HCT116 (cell line): ENCODE results near the gene CRTC3. TPM values are rescaled to one million over a fixed set of nuclear protein-coding genes. Genes with fewer than 3 reads are reported as not detected.

Source experiments
- ATAC-seq: fragments of 200-7000 bp; cut with Tn5 transposase; 2 replicates; pipeline ENCODE4 v1.9.1; 2020; ENCODE audit warnings: mild to moderate bottlenecking, moderate library complexity
- Bru-seq: library from RNA; stranded (reverse); fragments of 400-500 nt; gene quantifications from one replicate; lab custom pipeline; 2021; lab: Mats Ljungman, UMichigan
- BruChase-seq, 2 experiments: library from RNA; stranded (reverse); fragments of 400-500 nt; gene quantifications; one replicate each; lab custom pipeline; 2021; lab: Mats Ljungman, UMichigan
- BruUV-seq: library from RNA; stranded (reverse); fragments of 400-500 nt; replicated peaks from 2 replicates; lab custom pipeline; 2021; lab: Mats Ljungman, UMichigan
- CTCF ChIA-PET: fragments of 300-600 bp; sonication (Branson Sonifier 250); formaldehyde crosslinking; loops from one replicate; lab custom pipeline; 2021; ENCODE audit warnings: antibody characterized with exemption; lab: Charles Lee
- POLR2A ChIA-PET: fragments of 300-600, 350-600 bp; sonication (Branson Sonifier 250); formaldehyde crosslinking; loops from one replicate; lab custom pipeline; 2021; ENCODE audit warnings: antibody characterized with exemption; lab: Charles Lee
- RAD21 ChIA-PET, 2 experiments: fragments of 300-600 bp; sonication (Branson Sonifier 250); formaldehyde crosslinking; loops; one replicate each; lab custom pipeline; 2023; ENCODE audit warnings: low total read pairs in 2 of 2; ENCODE audit not compliant: uncharacterized antibody in 2 of 2, unreplicated experiment in 2 of 2, low non-redundant PET in 1 of 2; lab: Charles Lee
- DNase-seq: peaks from one replicate; pipeline ENCODE4 v3.0.0-alpha.2; 2010; ENCODE audit warnings: low read depth, low spot score
- H2AFZ ChIP-seq: fragments of 200-600 bp; shearing (Covaris generic), sonication (generic); 2 replicates; pipeline ENCODE4 v1.6.1; 2017; ENCODE audit warnings: low read depth, mixed run types, mixed read lengths, antibody characterized with exemption, low read length; ENCODE audit not compliant: poor library complexity, severe bottlenecking
- H3K27ac ChIP-seq: 2 replicates; pipeline ENCODE4 v1.5.1; 2012; ENCODE audit warnings: low read depth, low read length
- H3K27me3 ChIP-seq: fragments of 200-600 bp; sonication (generic); 2 replicates; pipeline ENCODE4 v1.6.1; 2016; ENCODE audit warnings: mixed run types, low read length, mixed read lengths; ENCODE audit not compliant: insufficient read depth
- H3K36me3 ChIP-seq, 2 experiments: fragments of 200-500 bp in 1 of 2; fragments of 200-600 bp in 1 of 2; sonication (Bioruptor generic) in 1 of 2; sonication (generic) in 1 of 2; 2 replicates each; pipeline versions ENCODE4 v1.5.1 to v1.6.1; 2014 to 2016; ENCODE audit warnings: low read length in 2 of 2, inconsistent platforms in 1 of 2, mixed read lengths in 1 of 2, mixed run types in 1 of 2; ENCODE audit not compliant: insufficient read depth in 2 of 2, control insufficient read depth in 1 of 2
- H3K4me1 ChIP-seq, 2 experiments: fragments of 200-600 bp in 1 of 2; sonication (generic) in 1 of 2; 2 replicates each; pipeline versions ENCODE4 v1.5.1 to v1.6.1; 2012 to 2017; ENCODE audit warnings: low read length in 2 of 2, inconsistent platforms in 1 of 2, mild to moderate bottlenecking in 1 of 2, mixed read lengths in 1 of 2, mixed run types in 1 of 2, moderate library complexity in 1 of 2; ENCODE audit not compliant: insufficient read depth in 2 of 2, control insufficient read depth in 1 of 2
- H3K4me2 ChIP-seq: fragments of 200-600 bp; sonication (generic); 2 replicates; pipeline ENCODE4 v1.6.1; 2017; ENCODE audit warnings: mixed run types, low read length, mixed read lengths
- H3K4me3 ChIP-seq, 2 experiments: fragments of 200-600 bp in 1 of 2; sonication (generic) in 1 of 2; replicated peaks in 1 of 2; 2 replicates each; pipeline ENCODE4 v1.5.1; 2011 to 2016; ENCODE audit warnings: low read length in 2 of 2, control low read depth in 1 of 2, low read depth in 1 of 2, mild to moderate bottlenecking in 1 of 2, mixed read lengths in 1 of 2, mixed run types in 1 of 2
- H3K79me2 ChIP-seq: fragments of 200-600 bp; sonication (generic); 2 replicates; pipeline ENCODE4 v1.6.1; 2017; ENCODE audit warnings: mild to moderate bottlenecking, mixed run types, low read length, moderate library complexity, mixed read lengths; ENCODE audit not compliant: insufficient read depth
- H3K9ac ChIP-seq: fragments of 200-600 bp; sonication (generic); 2 replicates; pipeline ENCODE4 v1.6.1; 2016; ENCODE audit warnings: low read length, mixed read lengths
- H3K9me2 ChIP-seq: fragments of 200-600 bp; sonication (generic), shearing (Covaris generic); 2 replicates; pipeline ENCODE4 v1.6.1; 2017; ENCODE audit warnings: mixed run types, mild to moderate bottlenecking, moderate library complexity; ENCODE audit not compliant: insufficient read depth
- H3K9me3 ChIP-seq, 2 experiments: fragments of 200-500 bp in 1 of 2; fragments of 200-600 bp in 1 of 2; sonication (Bioruptor generic) in 1 of 2; sonication (generic) in 1 of 2; 2 replicates each; pipeline ENCODE4 v1.6.1; 2014 to 2017; ENCODE audit warnings: low read length in 2 of 2, mixed read lengths in 2 of 2, inconsistent platforms in 1 of 2, low read depth in 1 of 2, mild to moderate bottlenecking in 1 of 2, mixed run types in 1 of 2, moderate library complexity in 1 of 2; ENCODE audit not compliant: control insufficient read depth in 1 of 2, insufficient read depth in 1 of 2
- H4K20me1 ChIP-seq: fragments of 200-600 bp; sonication (generic), shearing (Covaris generic); 2 replicates; pipeline ENCODE4 v1.6.1; 2017; ENCODE audit warnings: mixed run types, mild to moderate bottlenecking, moderate library complexity; ENCODE audit not compliant: insufficient read depth
- CBX3 ChIP-seq: IDR thresholded peaks from 2 replicates; pipeline ENCODE4 v1.6.1; 2012; ENCODE audit warnings: low read depth
- POLR2AphosphoS5 ChIP-seq: IDR thresholded peaks from 2 replicates; pipeline ENCODE4 v1.6.1; 2011; ENCODE audit warnings: mild to moderate bottlenecking, low read depth, low read length, moderate library complexity
- SP1 ChIP-seq: IDR thresholded peaks from 2 replicates; pipeline ENCODE4 v1.6.1; 2012; ENCODE audit warnings: low read depth
- ZFX ChIP-seq: fragments of 450-650 bp; IDR thresholded peaks from 2 replicates; pipeline ENCODE4 v1.6.1; 2017
- intact Hi-C: fragments of 100-400 bp; cut with micrococcal nuclease; formaldehyde crosslinking; loops from 2 replicates; pipeline ENCODE4 v1.10.0; 2022
- long read RNA-seq: library from polyadenylated mRNA; unstranded; transcript quantifications from one replicate; pipeline ENCODE4 v2.0.0, GENCODE V29; 2021; ENCODE audit not compliant: unreplicated experiment
- polyA plus RNA-seq: library from polyadenylated mRNA; unstranded; fragments of >200 nt; gene quantifications from 2 replicates; pipeline ENCODE4 v1.2.1, GENCODE V29; 2012; ENCODE audit warnings: missing spikeins
- total RNA-seq: library from RNA; stranded (reverse); gene quantifications from one replicate; pipeline ENCODE4 v1.2.1, GENCODE V29; 2021; ENCODE audit not compliant: unreplicated experiment

CRTC3 gene, protein sequence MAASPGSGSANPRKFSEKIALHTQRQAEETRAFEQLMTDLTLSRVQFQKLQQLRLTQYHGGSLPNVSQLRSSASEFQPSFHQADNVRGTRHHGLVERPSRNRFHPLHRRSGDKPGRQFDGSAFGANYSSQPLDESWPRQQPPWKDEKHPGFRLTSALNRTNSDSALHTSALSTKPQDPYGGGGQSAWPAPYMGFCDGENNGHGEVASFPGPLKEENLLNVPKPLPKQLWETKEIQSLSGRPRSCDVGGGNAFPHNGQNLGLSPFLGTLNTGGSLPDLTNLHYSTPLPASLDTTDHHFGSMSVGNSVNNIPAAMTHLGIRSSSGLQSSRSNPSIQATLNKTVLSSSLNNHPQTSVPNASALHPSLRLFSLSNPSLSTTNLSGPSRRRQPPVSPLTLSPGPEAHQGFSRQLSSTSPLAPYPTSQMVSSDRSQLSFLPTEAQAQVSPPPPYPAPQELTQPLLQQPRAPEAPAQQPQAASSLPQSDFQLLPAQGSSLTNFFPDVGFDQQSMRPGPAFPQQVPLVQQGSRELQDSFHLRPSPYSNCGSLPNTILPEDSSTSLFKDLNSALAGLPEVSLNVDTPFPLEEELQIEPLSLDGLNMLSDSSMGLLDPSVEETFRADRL
- total RNA-seq (20.7 TPM), Bru-seq, nascent RNA (percentile 72 among the genes with signal in this experiment), BruChase-seq, experiment 1, labeled RNA remaining after a 6-hour chase (percentile 70 among the genes with signal in this experiment), BruChase-seq, experiment 2, labeled RNA remaining after a 2-hour chase (percentile 72 among the genes with signal in this experiment)
- polyA plus RNA-seq = 13.8 and 15.2 TPM in 2 replicates
- long read RNA-seq, partial matches to known transcripts = 8 of 24 reads
- long read RNA-seq, other reads (novel, unspliced or antisense) = 16 of 24 reads

DNA sequence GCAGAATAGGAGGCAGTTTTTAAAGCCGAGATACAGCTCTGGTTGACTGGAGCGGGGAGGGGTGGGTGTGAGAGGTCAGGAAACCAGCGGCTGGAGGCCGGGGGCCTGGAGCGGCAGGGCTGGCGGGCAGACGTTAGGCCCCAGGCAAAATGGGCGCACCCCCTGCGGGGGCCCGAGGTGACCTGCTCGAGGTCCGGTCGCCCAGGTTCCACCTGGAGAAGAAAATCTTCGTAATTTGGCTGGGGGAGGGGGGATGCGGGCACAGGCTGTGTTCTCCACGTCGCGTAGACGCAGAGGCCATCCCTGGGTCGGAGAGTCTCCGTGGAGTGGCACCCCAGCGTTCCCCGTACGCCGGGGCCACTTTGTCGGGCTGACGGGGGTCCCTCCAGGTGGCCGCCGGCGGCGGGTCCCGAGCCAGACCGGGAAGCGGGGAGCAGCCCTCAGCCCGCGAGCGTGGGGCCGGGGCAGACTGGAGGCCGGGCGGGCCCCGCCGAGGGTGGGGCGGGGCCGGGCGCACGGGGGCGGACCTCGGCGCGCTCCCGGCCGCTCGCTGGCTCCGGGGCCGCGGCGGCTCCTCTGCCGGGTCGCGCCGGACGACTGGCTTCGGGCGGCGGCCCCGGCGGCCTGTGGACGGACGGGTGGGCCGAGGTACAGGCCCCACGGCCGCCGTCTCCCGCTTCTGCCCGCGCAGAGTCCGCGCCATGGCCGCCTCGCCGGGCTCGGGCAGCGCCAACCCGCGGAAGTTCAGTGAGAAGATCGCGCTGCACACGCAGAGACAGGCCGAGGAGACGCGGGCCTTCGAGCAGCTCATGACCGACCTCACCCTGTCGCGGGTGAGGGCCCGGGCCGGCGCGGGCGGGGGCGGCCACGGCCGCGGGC, at the start of gene CRTC3:
Gene CRTC3 (plus strand): TSS at position 553 of the 879 bp plus-strand sequence. CDS start 149 bp downstream, at position 702.
- H3K9me3 ChIP-seq = no peaks in the 10 kb centered on the region
- H3K4me2 ChIP-seq = peak within 1 kb of the TSS; percentile 79
- peaks cover 36% of the 10 kb centered on the region for H3K79me2 ChIP-seq
- TF ChIP-seq CBX3 (0 out of 2 replicates have a peak, but pooled peaks have one; percentile 15), POLR2AphosphoS5 (peak; percentile 73), SP1 (no peak), ZFX (peak; percentile 97)
- ChIA-PET RAD21 (no interaction called here), CTCF (interaction anchor here (1.7 kb wide), 1 partner anchor 357 kb away, joined by 3 read pairs; no protein-coding TSS in a partner anchor), POLR2A (interaction anchor here (1.0 to 1.7 kb wide), 2 partner anchors 11 to 16 kb away, joined by 3 read pairs; no protein-coding TSS in a partner anchor)
- intact Hi-C loops = no loop called here
- BruUV-seq = no TSS peak
- peak within 1 kb of the TSS; percentile 45 for H2AFZ ChIP-seq
- no peaks in the 10 kb centered on the region for H3K27me3 ChIP-seq
- no peaks in the 10 kb centered on the region for H3K9me2 ChIP-seq
- ATAC-seq (peak; percentile 89), DNase-seq (no peak)
- peak within 1 kb of the TSS; percentile 86 for H3K27ac ChIP-seq
- H3K4me1 ChIP-seq = peaks cover 8 to 10% of the 10 kb centered on the region in 2 experiments
- H3K4me3 ChIP-seq = peak within 1 kb of the TSS; percentile 65 to 74
- peak within 1 kb of the TSS; percentile 65 for H3K9ac ChIP-seq
- H4K20me1 ChIP-seq = peaks cover 6% of the 10 kb centered on the region; the same call in 1 of the 2 replicates
- no peaks in the 10 kb centered on the region; a peak in 1 of 4 replicates for H3K36me3 ChIP-seq
